IgD-negative memory B cell (primary cell): ENCODE data around the gene TELO2. TPM values are rescaled to one million over a fixed set of nuclear protein-coding genes. Genes with fewer than 3 reads are reported as not detected.

Experiments
- H3K27ac Mint-ChIP-seq, 3 donors: one replicate each; pipeline ENCODE4 v1.8.0; 2020 to 2022; ENCODE audit warnings: mild to moderate bottlenecking in 3 of 3, mixed read lengths in 3 of 3, moderate library complexity in 1 of 3
- H3K27me3 Mint-ChIP-seq: one replicate; pipeline ENCODE4 v1.8.0; 2021; ENCODE audit warnings: mixed read lengths
- H3K36me3 Mint-ChIP-seq: one replicate; pipeline ENCODE4 v1.8.0; 2020; ENCODE audit warnings: mild to moderate bottlenecking, mixed read lengths
- H3K4me1 Mint-ChIP-seq, 3 donors: one replicate each; pipeline ENCODE4 v1.8.0; 2020 to 2022; ENCODE audit warnings: mixed read lengths in 3 of 3, mild to moderate bottlenecking in 1 of 3
- H3K4me3 Mint-ChIP-seq, 4 donors: one replicate each; pipeline ENCODE4 v1.8.0; 2020 to 2022; ENCODE audit warnings: mild to moderate bottlenecking in 4 of 4, mixed read lengths in 4 of 4, moderate library complexity in 3 of 4
- H3K9me3 Mint-ChIP-seq, 3 donors: one replicate each; pipeline ENCODE4 v1.8.0; 2020 to 2021; ENCODE audit warnings: mixed read lengths in 3 of 3, mild to moderate bottlenecking in 1 of 3
- polyA plus RNA-seq: library from polyadenylated mRNA; unstranded; fragments of 300-500 nt; fragmentation: Illumina TruSeq; gene quantifications from one replicate; pipeline ENCODE4 v1.2.3, GENCODE V29; 2021

TELO2 gene
- polyA plus RNA-seq, 1 donor from 2014 or later: 37.4 TPM

GRCh38 chr16:1452530-1452929 lies 40.6 kb upstream of the TELO2 start:
- peak overlapping the region in 1 of 4 donors; percentile 40 for H3K4me3 Mint-ChIP-seq

DNA sequence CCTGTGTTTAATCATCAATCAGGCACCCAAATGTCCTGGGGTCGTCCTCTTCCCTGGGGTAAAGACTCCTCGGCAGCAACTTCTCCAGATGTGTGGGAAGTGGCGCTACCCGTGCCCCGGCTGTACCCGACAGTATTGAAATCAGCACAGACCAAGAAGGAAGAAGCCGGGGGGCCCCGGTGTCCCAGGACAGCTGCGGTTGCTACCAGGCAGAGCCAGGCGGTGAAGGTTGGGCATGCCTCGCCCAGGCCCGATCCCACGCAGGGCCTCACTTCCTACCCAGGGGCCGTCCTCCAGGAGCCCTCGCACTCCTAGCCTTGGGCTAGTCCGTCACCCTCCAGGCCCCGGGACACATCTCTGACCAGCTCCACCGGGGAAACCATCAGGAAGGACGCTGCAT lies 39.8 kb upstream of the TELO2 start:
- Mint-ChIP-seq H3K36me3 (no peaks in the 10 kb centered on the region), H3K4me3 (peak overlapping the region in 1 of 4 donors; percentile 73), H3K9me3 (no peaks in the 10 kb centered on the region)

More at GRCh38 chr16:1452530-1452929, 40.6 kb upstream of the TELO2 start:
- Mint-ChIP-seq H3K27me3 (no peaks in the 10 kb centered on the region), H3K27ac (peak overlapping the region in 1 of 3 donors; percentile 90), H3K9me3 (no peaks in the 10 kb centered on the region), H3K36me3 (peaks cover 1% of the 10 kb centered on the region), H3K4me1 (no peaks in the 10 kb centered on the region)

GRCh38 chr16:1454561-1454960 lies 38.6 kb upstream of the TELO2 start:
- Mint-ChIP-seq H3K27me3 (no peaks in the 10 kb centered on the region), H3K4me3 (peak overlapping the region in 1 of 4 donors; percentile 73), H3K4me1 (peaks cover 5 to 10% (median 9%) of the 10 kb centered on the region in 3 donors), H3K27ac (peak overlapping the region in 2 of 3 donors; percentile 50 to 90), H3K36me3 (peaks cover 2% of the 10 kb centered on the region), H3K9me3 (no peaks in the 10 kb centered on the region)

More for the DNA sequence above, 39.8 kb upstream of the TELO2 start:
- H3K27ac Mint-ChIP-seq: peak overlapping the region in 1 of 3 donors; percentile 90
- peaks cover 0 to 2% (median 0%) of the 10 kb centered on the region in 3 donors for H3K4me1 Mint-ChIP-seq
- no peaks in the 10 kb centered on the region for H3K27me3 Mint-ChIP-seq

- peak overlapping the region in 2 of 3 donors; percentile 50 to 51 for H3K27ac Mint-ChIP-seq
- H3K9me3 Mint-ChIP-seq: no peaks in the 10 kb centered on the region
- peaks cover 5 to 10% (median 9%) of the 10 kb centered on the region in 3 donors for H3K4me1 Mint-ChIP-seq
- H3K27me3 Mint-ChIP-seq: no peaks in the 10 kb centered on the region
- H3K36me3 Mint-ChIP-seq: peaks cover 2% of the 10 kb centered on the region
- peak overlapping the region in 1 of 4 donors; percentile 52 for H3K4me3 Mint-ChIP-seq
These were observed 37.7 kb upstream of the TELO2 start for GRCh38 chr16:1455190-1456171.

DNA sequence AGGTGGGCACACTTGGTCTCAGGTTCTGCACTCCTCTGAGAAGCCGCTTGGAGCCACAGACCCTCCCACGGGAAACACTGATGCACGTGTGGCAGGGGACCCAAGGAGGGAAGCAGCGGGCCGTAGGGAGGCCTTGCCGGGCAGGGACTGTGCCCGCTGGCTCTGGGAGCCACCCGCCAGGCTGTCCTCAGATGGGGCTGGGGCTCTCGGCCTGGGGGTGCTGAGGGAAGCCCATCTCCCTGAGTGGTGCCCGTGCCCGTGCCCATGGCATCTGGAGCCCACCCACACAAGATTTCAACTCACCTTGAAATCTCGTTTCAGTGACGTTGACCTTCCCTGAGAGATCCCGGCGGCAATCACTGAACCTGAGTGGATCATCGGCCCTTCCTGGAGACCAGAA lies 36.2 kb upstream of the TELO2 start:
- peaks cover 5 to 10% (median 9%) of the 10 kb centered on the region in 3 donors for H3K4me1 Mint-ChIP-seq
- H3K27me3 Mint-ChIP-seq: no peaks in the 10 kb centered on the region
- peaks cover 2% of the 10 kb centered on the region for H3K36me3 Mint-ChIP-seq
- H3K4me3 Mint-ChIP-seq: no peak overlapping the region
- H3K27ac Mint-ChIP-seq: no peak overlapping the region
- no peaks in the 10 kb centered on the region for H3K9me3 Mint-ChIP-seq

DNA sequence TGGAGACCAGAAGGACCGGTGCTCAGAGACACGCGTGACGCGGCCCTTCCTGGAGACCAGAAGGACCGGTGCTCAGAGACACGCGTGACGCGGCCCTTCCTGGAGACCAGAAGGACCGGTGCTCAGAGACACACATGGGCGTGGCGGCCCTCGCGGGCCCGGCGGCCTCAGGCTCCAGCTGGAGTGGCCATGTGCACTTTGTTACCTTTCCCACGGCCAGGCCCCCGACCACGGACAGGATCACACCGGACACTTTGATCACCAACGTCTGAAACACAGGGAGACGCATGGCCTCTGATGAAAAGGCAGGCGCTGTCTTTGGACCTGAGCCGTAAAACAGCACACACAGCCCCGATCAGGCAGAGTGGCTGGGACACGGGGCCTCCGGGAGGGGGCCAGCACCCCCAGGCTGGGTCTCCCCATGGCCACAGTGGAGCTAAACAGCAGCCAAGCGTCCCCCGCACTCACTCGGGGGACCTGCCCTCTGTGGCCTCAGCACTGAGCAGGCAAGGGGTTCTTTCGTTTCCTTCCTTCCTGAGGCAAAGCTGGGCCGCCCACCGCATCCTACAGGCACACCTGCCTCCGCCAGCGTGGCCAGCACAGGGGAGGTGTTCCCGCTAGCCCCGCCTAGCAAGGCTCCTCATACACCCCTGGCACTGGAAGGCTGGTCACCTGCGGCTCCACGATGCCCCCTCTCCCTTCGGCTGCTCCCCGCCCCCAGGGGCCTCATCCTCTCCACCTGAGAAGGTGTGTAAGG lies 35.5 kb upstream of the TELO2 start:
- no peaks in the 10 kb centered on the region for H3K27me3 Mint-ChIP-seq
- H3K27ac Mint-ChIP-seq: peak overlapping the region; percentile 97 to 99 (median 98)
- H3K36me3 Mint-ChIP-seq: peaks cover 2% of the 10 kb centered on the region
- peaks cover 5 to 10% (median 9%) of the 10 kb centered on the region in 3 donors for H3K4me1 Mint-ChIP-seq
- peak overlapping the region in 2 of 4 donors; percentile 62 to 63 for H3K4me3 Mint-ChIP-seq
- H3K9me3 Mint-ChIP-seq: no peaks in the 10 kb centered on the region

- Mint-ChIP-seq H3K27ac (peak overlapping the region; percentile 97 to 99 (median 98)), H3K4me3 (peak overlapping the region; percentile 57 to 92 (median 74)), H3K27me3 (no peaks in the 10 kb centered on the region), H3K36me3 (peaks cover 2% of the 10 kb centered on the region), H3K4me1 (peaks cover 5 to 10% (median 9%) of the 10 kb centered on the region in 3 donors), H3K9me3 (no peaks in the 10 kb centered on the region)
These were observed 34.7 kb upstream of the TELO2 start for GRCh38 chr16:1458336-1458976.

DNA sequence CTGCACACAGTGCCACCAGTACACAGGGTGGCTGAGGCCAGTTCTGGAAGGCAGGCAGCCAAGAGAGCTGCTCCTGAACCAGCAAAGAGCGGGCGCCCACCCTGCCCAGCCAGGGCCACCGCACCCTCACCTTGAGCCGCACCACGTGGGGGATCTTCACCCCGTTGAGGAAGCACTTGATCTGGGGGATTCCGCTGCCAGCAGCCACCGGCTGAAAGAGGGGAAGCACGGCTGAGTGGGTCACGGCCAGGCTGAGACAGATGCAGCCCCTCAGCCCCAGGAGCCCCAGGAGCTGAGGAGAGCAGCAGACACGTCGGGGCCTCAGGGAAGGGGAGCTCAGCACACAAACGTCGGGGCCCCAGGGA lies 34.2 kb upstream of the TELO2 start:
- Mint-ChIP-seq H3K27ac (peak overlapping the region; percentile 97 to 99 (median 98)), H3K27me3 (no peaks in the 10 kb centered on the region), H3K36me3 (peaks cover 2% of the 10 kb centered on the region), H3K9me3 (no peaks in the 10 kb centered on the region), H3K4me3 (peak overlapping the region; percentile 57 to 92 (median 74)), H3K4me1 (peaks cover 5 to 10% (median 9%) of the 10 kb centered on the region in 3 donors)

- peak overlapping the region; percentile 63 to 91 (median 76) for H3K27ac Mint-ChIP-seq
- no peaks in the 10 kb centered on the region for H3K27me3 Mint-ChIP-seq
- H3K9me3 Mint-ChIP-seq: no peaks in the 10 kb centered on the region
- peaks cover 5 to 10% (median 9%) of the 10 kb centered on the region in 3 donors for H3K4me1 Mint-ChIP-seq
- peaks cover 2% of the 10 kb centered on the region for H3K36me3 Mint-ChIP-seq
- no peak overlapping the region for H3K4me3 Mint-ChIP-seq
These were observed 33.2 kb upstream of the TELO2 start for GRCh38 chr16:1459967-1460366.

GRCh38 chr16:1460602-1461138 lies 32.5 kb upstream of the TELO2 start:
- Mint-ChIP-seq H3K27ac (peak overlapping the region; percentile 63 to 91 (median 76)), H3K4me3 (peak overlapping the region in 2 of 4 donors; percentile 12 to 60)

DNA sequence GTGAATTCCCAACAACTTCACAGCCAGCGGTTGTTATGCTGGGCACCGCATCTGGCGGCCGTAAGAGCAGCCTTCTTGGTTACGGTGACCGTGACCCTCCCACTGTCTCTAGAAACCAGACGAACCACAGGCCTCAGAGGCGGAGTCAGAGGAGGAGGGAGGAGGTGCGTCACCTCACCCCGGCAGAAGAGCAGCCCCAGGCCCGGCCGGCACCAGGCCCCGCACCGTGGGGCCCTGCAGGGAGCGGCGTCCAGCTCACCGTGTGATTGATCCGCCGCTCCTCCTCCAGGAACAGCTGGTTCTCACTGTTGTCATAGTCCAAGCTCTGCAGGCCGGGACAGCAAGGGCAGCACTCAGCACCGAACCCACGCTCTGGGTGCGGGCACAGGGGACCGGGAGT lies 32.0 kb upstream of the TELO2 start:
- Mint-ChIP-seq H3K9me3 (no peaks in the 10 kb centered on the region), H3K36me3 (peaks cover 2% of the 10 kb centered on the region), H3K27ac (peak overlapping the region; percentile 63 to 91 (median 76)), H3K27me3 (no peaks in the 10 kb centered on the region), H3K4me3 (peak overlapping the region in 1 of 4 donors; percentile 12), H3K4me1 (peaks cover 5 to 10% (median 9%) of the 10 kb centered on the region in 3 donors)

More at GRCh38 chr16:1460602-1461138, 32.5 kb upstream of the TELO2 start:
- Mint-ChIP-seq H3K27me3 (no peaks in the 10 kb centered on the region), H3K9me3 (no peaks in the 10 kb centered on the region), H3K4me1 (peaks cover 5 to 10% (median 9%) of the 10 kb centered on the region in 3 donors), H3K36me3 (peaks cover 2% of the 10 kb centered on the region)

- Mint-ChIP-seq H3K27ac (peak overlapping the region in 1 of 3 donors; percentile 80), H3K4me3 (peak overlapping the region in 2 of 4 donors; percentile 26 to 37), H3K9me3 (no peaks in the 10 kb centered on the region), H3K27me3 (no peaks in the 10 kb centered on the region), H3K4me1 (peaks cover 0 to 8% (median 5%) of the 10 kb centered on the region in 3 donors), H3K36me3 (no peaks in the 10 kb centered on the region)
These were observed 28.8 kb upstream of the TELO2 start for GRCh38 chr16:1464196-1464893.

- H3K36me3 Mint-ChIP-seq: no peaks in the 10 kb centered on the region
- peak overlapping the region in 1 of 3 donors; percentile 68 for H3K27ac Mint-ChIP-seq
These were observed 28.1 kb upstream of the TELO2 start for GRCh38 chr16:1464894-1465566.

More at GRCh38 chr16:1464894-1465566, 28.1 kb upstream of the TELO2 start:
- no peaks in the 10 kb centered on the region for H3K9me3 Mint-ChIP-seq
- H3K27me3 Mint-ChIP-seq: no peaks in the 10 kb centered on the region
- peaks cover 5 to 12% (median 11%) of the 10 kb centered on the region in 3 donors for H3K4me1 Mint-ChIP-seq
- peak overlapping the region in 1 of 4 donors; percentile 48 for H3K4me3 Mint-ChIP-seq
